Stimulated activated CD4-positive, alpha-beta T cell treated with anti-CD3 and anti-CD28 coated beads, Interleukin-12 subunit alpha, Interleukin-12 subunit beta, amount 100 ng/mL, for 4 hours (primary cell): ENCODE data around the gene PRKN.

ENCODE experiments used
- DNase-seq: peaks from one replicate; pipeline ENCODE4 v3.0.0-alpha.2; 2020

The PRKN gene

GRCh38 chr6:161394437-161394836 lies 1333.1 kb downstream of the PRKN start:
- DNase-seq: no peak

DNA sequence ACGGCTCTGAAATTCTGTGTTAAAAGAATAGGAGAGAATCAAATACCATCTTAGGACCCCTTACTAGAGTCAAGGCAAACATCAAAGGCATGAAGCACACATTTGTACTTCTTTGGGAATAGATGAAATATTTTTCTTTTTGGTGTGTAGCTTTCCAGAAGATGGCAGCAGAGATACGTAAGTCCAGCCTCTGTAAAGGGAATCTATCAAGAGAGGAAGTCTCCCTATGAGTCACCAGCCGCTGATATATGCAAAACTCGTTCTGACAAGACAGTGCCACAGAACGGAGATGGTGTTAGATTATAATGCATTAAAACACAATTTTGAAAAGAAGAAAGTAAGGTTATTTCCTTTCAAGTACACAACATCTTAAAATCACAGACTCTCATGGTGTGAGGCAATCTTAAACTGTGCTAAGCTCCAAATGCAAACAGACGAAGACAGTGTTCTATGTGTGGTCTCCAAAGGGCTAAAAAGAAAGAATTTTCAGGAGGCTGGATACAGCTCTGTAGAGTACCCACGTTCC lies 1333.7 kb downstream of the PRKN start:
- DNase-seq: peak; percentile 16

DNA sequence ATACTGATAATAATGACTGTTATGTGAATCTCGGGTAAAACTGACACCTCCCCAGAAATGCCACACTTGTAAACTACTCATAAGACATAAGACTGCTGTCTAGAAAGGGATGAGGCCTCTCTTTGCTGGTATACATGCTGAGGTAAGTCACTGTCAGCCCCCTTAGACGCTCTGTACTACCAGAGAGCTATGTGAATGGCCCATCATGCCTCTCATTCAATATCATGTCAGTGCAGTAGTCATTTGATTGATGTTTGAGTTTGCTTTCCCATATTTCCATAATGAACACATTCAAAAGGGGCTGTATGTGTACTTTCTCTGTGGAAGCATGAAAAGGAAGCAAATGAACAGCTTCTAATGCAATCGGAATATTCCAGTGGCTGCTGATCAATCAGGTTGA lies 1334.3 kb downstream of the PRKN start:
- DNase-seq: no peak

GRCh38 chr6:161389756-161390155 lies 1337.8 kb downstream of the PRKN start:
- DNase-seq: no peak

DNA sequence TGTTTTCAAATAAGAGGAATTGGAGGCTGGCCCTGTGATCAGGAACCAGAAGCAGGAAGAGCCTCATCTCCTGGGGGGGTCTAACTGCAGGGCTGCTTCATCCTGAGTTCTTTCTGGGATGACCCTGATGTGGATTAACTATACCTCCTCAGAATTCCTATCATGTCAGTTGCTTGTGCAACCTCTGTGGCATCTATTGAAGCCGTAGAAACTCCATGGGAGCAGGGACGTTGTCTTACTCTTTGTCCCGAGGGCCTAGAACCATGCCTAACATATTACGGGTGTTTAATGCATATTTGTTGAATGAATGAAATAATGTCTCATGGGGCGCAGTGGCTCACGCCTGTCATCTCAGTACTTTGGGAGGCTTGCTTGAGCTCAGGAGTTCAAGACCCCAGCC lies 1343.6 kb downstream of the PRKN start:
- DNase-seq: no peak

DNA sequence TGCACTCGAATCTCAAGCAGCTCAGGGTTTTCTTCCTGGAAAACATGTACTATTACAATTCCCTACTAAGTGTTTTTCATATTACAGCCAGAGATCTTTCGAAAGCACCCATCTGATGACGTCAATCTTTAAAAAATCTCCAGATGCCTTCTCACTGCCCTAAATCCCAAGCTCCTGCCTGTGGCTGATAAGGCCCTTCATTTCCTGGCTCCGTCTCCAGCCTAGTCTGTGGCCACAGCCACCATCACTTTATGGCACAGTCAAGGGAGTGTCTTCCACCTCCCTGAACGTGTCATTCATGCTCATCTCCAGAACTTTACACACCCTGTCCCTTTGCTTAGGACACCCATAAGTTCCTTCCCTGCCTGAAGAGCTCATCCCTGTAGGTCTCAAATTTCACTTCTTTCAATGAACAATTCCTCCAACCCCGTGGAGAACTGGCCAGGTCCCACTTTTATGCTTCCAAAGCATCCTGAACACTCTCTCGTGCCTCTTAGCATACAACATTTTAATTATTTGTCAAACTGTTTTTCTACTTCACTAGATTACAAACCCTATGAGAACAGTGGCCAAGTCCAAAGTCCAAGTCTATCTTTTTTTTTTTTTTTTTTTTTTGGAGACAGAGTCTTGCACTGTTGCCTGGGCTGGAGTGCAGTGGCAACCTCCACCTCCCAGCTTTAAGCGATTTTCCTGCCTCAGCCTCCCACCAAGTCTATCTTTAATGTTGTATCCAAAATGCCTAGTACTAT lies 1347.6 kb downstream of the PRKN start:
- DNase-seq: no peak

- no peak for DNase-seq
Measured at GRCh38 chr6:161378115-161378514, 1349.5 kb downstream of the PRKN start.

GRCh38 chr6:161377116-161377515 lies 1350.5 kb downstream of the PRKN start:
- DNase-seq: no peak

DNA sequence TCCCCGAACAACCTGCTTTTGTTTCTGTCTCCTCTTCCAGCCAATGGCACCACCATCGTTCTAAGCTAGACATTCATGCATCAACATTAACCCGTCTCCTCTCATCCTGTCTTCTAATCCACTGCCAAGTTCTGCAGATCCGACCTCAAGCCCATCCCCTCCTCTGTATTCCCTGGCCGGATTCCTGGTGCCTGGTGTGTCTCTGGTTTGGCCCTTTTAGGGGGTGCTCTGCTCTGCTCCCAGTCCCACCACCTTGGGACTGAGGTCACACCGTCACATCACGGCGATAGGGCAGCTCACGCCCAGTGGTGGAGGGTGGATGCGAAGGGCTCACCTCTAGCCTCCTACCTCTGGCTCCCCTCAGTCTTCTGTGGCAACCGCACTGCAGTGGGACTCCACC lies 1351.2 kb downstream of the PRKN start:
- DNase-seq: no peak

- DNase-seq: no peak
Measured at GRCh38 chr6:161374971-161375873, 1352.3 kb downstream of the PRKN start.

DNA sequence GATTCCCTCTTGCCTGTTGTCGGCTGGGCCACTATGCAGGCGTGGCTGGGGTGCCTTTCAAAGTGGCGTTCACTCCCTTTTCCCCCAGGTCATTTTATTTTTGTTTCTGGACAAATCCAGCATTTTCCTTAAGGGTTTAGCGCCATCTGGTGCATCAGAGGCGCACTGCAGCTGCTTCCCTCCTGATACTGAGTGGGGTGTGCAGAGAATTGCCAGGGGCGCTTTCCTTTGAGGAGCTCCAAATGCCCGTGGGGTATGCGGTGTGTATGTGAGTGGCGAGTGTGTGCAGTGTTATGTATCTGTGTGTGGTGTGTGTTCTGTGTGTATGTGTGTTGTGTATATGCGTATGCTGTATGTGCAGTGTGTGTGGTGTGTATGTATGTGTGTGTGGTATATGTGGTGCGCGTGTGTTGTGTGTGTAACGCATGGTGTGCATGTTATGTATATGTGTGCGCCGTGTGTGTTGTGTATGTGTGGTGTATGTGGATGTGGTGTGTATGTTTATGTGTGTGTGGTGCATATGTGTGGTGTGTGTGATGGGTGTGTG lies 1353.6 kb downstream of the PRKN start:
- peak; percentile 63 for DNase-seq

- DNase-seq: no peak
Measured at GRCh38 chr6:161372422-161372793, 1355.2 kb downstream of the PRKN start.

- peak; percentile 54 for DNase-seq
Measured at GRCh38 chr6:161370880-161371279, 1356.7 kb downstream of the PRKN start.

DNA sequence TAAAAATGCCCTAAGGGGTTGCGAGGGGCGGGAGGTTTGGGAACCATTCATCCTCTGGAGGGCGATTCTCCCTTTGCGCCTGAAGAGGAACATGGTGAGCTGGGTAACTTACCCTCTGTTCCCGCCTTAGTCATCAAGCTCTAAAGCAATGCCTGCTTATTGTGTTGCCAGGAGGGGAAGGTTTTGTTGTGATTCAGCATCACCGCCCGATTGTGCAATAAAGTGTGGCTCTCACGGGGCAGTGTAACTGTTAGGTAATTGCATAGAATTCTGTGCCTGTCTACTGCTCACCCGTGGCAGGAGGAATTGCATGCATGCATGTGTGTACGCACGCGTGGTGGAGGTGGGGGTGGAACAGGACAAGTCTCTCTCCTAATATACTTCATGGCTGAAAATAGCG lies 1358.2 kb downstream of the PRKN start:
- DNase-seq: no peak

DNA sequence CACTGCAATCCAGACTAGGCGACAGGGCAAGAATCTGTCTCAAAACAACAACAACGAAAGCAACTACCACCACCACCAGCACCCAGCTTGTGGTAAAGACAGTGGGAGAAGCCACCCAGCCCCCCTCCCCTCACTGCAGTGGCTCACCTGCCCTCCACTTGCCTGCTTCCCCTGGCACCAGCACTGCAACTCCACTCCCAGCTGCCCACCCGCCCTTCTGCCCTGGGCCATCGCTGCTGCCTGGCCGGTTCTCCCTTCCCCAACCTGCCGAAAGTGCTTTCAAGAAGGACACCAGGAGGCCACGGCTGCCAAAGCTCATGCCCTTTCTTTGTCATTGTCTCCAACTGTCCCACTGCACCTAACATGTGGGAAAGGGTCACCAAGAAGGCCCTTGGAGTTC lies 1359.1 kb downstream of the PRKN start:
- DNase-seq: no peak

GRCh38 chr6:161367472-161367871 lies 1360.1 kb downstream of the PRKN start:
- no peak for DNase-seq

DNA sequence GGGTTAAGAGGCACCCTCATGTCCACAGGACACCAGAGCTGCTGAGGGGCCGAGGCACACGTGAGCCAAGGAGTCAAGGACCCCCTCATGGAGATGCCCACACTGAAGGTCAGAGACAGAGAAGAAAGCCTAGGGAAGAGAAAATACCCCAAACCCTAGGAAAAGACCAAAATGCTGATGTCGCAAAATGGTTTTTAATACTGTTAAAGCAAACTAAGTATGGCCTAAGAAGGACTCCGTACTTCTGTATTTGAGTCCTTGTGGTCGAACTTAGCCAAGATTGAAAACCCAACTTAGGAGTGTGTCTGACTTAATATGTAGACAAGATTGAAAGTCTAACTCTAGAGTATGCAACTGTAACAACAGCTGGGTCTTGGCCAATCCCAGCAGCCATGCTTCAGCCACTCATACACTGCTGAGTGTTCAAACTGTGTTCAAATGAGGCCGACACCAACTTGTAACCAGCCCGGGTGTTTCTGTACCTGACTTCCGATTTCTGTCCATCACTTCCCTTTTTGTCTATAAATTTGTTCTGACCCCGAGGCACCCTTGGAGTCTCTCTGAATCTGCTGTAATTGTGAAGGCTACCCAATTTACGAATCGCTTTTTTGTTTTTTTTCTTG lies 1361.2 kb downstream of the PRKN start:
- no peak for DNase-seq

DNA sequence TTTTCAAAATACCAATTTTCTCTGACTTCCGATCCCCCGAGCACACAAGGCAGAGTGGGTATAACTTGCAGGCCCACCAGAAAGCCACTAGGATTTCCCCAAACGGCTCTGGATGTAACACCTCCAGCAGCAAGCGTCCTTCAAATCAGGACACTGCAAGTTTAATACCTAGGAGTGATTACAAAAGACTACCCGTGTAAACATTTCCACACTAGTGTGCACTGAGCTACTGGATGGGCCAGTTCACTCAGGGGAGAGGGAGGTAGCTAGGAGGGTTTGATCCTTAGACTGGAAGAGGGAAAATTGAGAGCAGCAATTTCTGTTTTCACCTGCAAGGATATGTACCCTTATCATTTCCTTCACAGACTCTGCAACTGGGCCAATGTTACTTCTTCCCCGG lies 1361.9 kb downstream of the PRKN start:
- no peak for DNase-seq

DNA sequence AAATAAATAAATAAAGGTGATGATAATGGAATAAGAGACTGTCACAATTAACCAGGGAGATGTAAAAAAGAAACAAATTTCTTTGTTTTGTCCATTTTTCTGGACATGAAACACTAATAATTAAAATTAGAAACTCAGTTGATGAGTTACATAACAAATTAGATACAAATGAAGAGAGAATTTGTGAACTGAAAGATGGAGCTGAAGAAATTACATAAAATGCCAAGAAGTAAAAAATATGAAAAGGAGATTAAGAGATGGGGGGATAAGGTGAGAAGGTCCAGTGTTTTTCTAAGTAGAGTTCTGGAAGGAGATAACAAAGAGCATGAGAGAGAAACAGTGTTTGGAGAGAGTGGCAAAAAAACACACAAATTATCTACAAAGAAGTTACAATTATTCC lies 1364.3 kb downstream of the PRKN start:
- DNase-seq: no peak

DNA sequence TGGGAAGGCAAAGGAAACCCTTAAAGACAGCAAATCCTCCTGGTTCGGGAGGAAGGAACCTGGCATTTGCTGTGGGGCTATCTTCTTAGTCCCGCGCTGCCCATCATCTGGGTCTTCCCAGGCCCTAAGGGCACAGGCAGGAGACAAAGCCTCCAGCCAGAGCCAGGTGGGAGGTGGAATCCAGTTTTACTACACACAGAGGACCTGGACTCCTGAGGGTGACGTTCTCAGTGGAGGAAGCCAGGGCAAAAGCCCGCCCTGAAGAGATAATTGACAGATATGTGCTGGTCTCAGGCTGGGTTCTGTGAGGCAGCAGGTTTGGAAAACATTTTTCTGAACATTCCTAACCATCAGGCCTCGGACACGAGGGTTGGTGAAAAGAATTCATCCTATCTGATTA lies 1365.3 kb downstream of the PRKN start:
- no peak for DNase-seq

DNA sequence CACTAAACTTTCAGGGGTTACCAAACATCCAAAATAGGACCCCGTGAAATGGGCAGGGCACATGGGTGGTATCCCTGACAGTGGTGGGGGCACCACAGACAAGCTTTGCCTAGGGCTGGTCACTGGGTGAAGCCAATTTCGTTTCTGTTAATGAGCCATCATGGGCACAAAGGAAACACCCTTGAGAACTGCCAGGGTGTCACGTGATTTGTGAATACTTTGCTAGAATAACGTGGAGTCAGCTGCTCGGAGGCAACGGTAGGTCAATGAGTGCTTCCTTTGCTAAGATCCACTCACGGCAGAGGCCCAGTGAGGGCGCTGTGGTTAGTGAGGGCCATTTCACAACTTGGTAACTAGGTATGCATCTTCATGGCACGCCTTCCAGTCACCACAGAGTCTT lies 1366.0 kb downstream of the PRKN start:
- DNase-seq: no peak

DNA sequence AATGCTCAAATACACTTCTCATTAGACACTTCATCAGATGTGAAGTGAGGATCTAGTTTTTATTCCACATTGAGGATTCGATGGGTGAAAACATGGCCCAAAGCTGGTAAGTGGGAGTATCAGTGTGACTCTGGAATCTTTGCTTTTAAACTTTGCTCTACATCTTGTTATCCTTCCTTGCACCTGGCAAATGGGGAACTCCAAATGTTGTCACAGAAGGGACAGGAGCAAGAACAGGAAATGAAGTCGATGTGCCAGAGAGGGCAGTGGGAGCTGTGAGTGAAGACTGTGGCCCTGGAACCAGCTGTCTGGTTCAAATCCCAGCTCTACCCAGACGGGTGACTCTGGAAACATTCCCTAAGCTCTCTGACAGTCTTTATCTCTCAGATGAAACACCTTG lies 1367.0 kb downstream of the PRKN start:
- DNase-seq: no peak

DNA sequence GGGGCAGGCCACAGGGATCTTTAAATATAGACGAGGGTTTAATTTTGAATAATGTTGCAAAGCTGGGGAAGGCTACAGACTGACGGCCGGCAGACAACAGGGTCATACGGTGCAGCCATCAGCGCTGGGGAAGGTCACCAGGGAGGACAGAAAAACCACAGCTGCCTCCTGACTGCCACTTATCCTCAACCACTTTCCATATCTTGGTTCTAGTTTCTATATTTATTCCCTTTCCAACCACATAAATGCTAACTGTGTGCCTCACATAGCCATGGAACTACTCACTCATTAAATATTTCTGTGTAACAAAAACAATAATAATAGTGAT lies 1368.0 kb downstream of the PRKN start:
- no peak for DNase-seq
